Measurements from ENCODE around the gene SPAG17. TPM values are rescaled to one million over a fixed set of nuclear protein-coding genes. Genes with fewer than 3 reads are reported as not detected.
"Not testable (repeated sequence)": the region's sequence is repeated elsewhere in the genome, so short reads cannot be mapped to it uniquely, and the experiment has no call there.

SPAG17 gene
- total and polyA plus RNA-seq, 2 of the 13 experiments (the other 11 are each of a cell fraction or from before 2014, with no cell fraction given) = not detected

DNA sequence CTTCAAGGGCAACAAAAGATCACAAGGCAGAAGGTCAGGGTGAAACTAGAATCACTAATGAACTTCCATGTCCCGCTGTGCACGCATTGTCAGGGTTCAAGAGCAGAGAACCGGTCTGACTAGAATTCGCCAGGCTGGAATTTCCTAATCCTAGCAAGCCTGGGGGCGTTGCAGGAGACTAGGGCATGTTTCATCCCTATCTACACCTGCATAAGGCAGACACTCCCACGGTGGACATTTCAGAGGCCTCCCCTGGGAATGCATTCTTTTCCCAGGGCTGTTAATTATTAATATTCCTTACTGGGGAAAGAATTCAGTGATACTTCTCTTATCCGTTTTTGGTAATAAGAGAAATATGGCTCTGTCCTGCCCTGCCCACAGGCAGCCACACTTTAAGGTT lies 262.3 kb downstream of the SPAG17 start:
- DNase-seq (ENCODE audit: low spot score); H3K9ac ChIP-seq (ENCODE audit: insufficient read depth, low read depth, low read length); H3K27ac ChIP-seq (ENCODE audit: extremely low read length, insufficient read depth, low read length); BruUV-seq (replicated peaks); in situ Hi-C loops (cut with HindIII; ENCODE audit: extremely low pct_ligation_motif_present, low pct_unique_long_range_greater_than_20kb); H3K9me3 ChIP-seq (ENCODE audit: low read length); H3K4me3 ChIP-seq (replicated peaks in 1 of 3; ENCODE audit: insufficient read depth in 1 of 3, low read depth in 2 of 3, low read length in 3 of 3); H3K4me2 ChIP-seq (ENCODE audit: low read depth, low read length); H3K27me3 ChIP-seq (ENCODE audit: control insufficient read depth in 1 of 2, insufficient read depth in 2 of 2, low read length in 2 of 2); ATAC-seq; CTCF ChIA-PET (ENCODE audit: low intra/inter-chr PET ratio, low total read pairs); H4K20me1 ChIP-seq (ENCODE audit: insufficient read depth, low read length); H2AFZ ChIP-seq (ENCODE audit: low read length); intact Hi-C loops (cut with micrococcal nuclease; ENCODE audit: unreplicated experiment); POLR2A ChIA-PET; FAIRE-seq: not testable (repeated sequence)
- H3K36me3 ChIP-seq (replicated peaks in 1 of 2; ENCODE audit: control insufficient read depth in 1 of 2, insufficient read depth in 2 of 2, low read length in 2 of 2) = peaks cover 3 to 16% of the 10 kb centered on the region in 2 experiments; a peak in 4 of 5 replicates
- peaks cover 32% of the 10 kb centered on the region for H3K79me2 ChIP-seq (ENCODE audit: insufficient read depth, low read length)
- 78% methylated on average over 3 of the region's 7 CpGs for WGBS (ENCODE audit: low lambda C conversion rate)
- H3K4me1 ChIP-seq (ENCODE audit: insufficient read depth, low read length) = peaks cover 15% of the 10 kb centered on the region
- TF ChIP-seq SETDB1 (CRISPR knock-in tag; IDR thresholded peaks at IDR 0.05; ENCODE audit: borderline replicate concordance) = peak; percentile 59; the same call in 1 of the 2 replicates

DNA sequence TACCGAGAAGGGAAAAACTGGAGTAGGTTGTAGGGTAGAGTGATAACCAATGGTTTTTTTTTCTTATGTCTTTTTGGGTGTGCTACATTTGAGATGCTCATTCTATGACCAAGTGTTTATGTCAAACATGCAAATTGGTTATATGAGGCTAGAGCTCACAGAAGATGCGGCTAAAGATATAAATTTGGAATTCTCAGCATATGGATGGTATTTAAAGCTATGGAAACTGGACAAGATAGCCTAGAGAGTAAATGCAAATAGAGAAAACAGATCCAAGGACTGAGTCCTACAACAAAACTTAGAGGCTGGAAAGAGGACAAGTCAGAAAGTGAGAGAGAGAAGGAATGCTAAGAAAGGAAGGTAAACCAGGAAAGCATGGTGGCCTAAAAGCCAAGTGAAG lies 263.0 kb downstream of the SPAG17 start:
- Histone ChIP-seq H3K27ac (ENCODE audit: extremely low read length, insufficient read depth, low read length) (no peak overlapping the region), H2AFZ (ENCODE audit: low read length) (no peak overlapping the region), H3K79me2 (ENCODE audit: insufficient read depth, low read length) (peaks cover 24% of the 10 kb centered on the region), H3K4me1 (ENCODE audit: insufficient read depth, low read length) (peaks cover 8% of the 10 kb centered on the region), H3K36me3 (replicated peaks in 1 of 2; ENCODE audit: control insufficient read depth in 1 of 2, insufficient read depth in 2 of 2, low read length in 2 of 2) (peaks cover 3 to 20% of the 10 kb centered on the region in 2 experiments; a peak in 4 of 5 replicates), H3K4me3 (replicated peaks in 1 of 3; ENCODE audit: insufficient read depth in 1 of 3, low read depth in 2 of 3, low read length in 3 of 3) (no peak overlapping the region), H3K9ac (ENCODE audit: insufficient read depth, low read depth, low read length) (no peak overlapping the region), H4K20me1 (ENCODE audit: insufficient read depth, low read length) (no peaks in the 10 kb centered on the region), H3K4me2 (ENCODE audit: low read depth, low read length) (no peak overlapping the region), H3K9me3 (ENCODE audit: low read length) (no peaks in the 10 kb centered on the region), H3K27me3 (ENCODE audit: control insufficient read depth in 1 of 2, insufficient read depth in 2 of 2, low read length in 2 of 2) (no peaks in the 10 kb centered on the region)
- CTCF ChIA-PET (ENCODE audit: low intra/inter-chr PET ratio, low total read pairs) = no interaction called here
- ATAC-seq = no peak
- POLR2A ChIA-PET = no interaction called here
- TF ChIP-seq, protein P1, sequence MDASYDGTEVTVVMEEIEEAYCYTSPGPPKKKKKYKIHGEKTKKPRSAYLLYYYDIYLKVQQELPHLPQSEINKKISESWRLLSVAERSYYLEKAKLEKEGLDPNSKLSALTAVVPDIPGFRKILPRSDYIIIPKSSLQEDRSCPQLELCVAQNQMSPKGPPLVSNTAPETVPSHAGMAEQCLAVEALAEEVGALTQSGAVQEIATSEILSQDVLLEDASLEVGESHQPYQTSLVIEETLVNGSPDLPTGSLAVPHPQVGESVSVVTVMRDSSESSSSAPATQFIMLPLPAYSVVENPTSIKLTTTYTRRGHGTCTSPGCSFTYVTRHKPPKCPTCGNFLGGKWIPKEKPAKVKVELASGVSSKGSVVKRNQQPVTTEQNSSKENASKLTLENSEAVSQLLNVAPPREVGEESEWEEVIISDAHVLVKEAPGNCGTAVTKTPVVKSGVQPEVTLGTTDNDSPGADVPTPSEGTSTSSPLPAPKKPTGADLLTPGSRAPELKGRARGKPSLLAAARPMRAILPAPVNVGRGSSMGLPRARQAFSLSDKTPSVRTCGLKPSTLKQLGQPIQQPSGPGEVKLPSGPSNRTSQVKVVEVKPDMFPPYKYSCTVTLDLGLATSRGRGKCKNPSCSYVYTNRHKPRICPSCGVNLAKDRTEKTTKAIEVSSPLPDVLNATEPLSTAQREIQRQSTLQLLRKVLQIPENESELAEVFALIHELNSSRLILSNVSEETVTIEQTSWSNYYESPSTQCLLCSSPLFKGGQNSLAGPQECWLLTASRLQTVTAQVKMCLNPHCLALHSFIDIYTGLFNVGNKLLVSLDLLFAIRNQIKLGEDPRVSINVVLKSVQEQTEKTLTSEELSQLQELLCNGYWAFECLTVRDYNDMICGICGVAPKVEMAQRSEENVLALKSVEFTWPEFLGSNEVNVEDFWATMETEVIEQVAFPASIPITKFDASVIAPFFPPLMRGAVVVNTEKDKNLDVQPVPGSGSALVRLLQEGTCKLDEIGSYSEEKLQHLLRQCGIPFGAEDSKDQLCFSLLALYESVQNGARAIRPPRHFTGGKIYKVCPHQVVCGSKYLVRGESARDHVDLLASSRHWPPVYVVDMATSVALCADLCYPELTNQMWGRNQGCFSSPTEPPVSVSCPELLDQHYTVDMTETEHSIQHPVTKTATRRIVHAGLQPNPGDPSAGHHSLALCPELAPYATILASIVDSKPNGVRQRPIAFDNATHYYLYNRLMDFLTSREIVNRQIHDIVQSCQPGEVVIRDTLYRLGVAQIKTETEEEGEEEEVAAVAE (CRISPR knock-in tag; IDR thresholded peaks at IDR 0.05; ENCODE audit: borderline replicate concordance) = no peak
- TF ChIP-seq GTF2F1 (IDR thresholded peaks at IDR 0.05; ENCODE audit: low read length) (no peak), ZFP36 (IDR thresholded peaks at IDR 0.05; ENCODE audit: borderline replicate concordance, low read depth, low read length, partially characterized antibody) (no peak), MTF2 (CRISPR knock-in tag; IDR thresholded peaks at IDR 0.05; ENCODE audit: borderline replicate concordance) (no peak), ZNF629 (CRISPR knock-in tag; conservative IDR thresholded peaks at IDR 0.05) (no peak)
- TF ChIP-seq, protein P2, sequence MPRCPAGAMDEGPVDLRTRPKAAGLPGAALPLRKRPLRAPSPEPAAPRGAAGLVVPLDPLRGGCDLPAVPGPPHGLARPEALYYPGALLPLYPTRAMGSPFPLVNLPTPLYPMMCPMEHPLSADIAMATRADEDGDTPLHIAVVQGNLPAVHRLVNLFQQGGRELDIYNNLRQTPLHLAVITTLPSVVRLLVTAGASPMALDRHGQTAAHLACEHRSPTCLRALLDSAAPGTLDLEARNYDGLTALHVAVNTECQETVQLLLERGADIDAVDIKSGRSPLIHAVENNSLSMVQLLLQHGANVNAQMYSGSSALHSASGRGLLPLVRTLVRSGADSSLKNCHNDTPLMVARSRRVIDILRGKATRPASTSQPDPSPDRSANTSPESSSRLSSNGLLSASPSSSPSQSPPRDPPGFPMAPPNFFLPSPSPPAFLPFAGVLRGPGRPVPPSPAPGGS (CRISPR knock-in tag; IDR thresholded peaks at IDR 0.05) = no peak
- 97% methylated on average over 2 of the region's 2 CpGs for WGBS (ENCODE audit: low lambda C conversion rate)
- intact Hi-C loops (cut with micrococcal nuclease; ENCODE audit: unreplicated experiment) = no loop called here
- FAIRE-seq = no peak
- BruUV-seq (replicated peaks) = no TSS peak
- in situ Hi-C loops (cut with HindIII; ENCODE audit: extremely low pct_ligation_motif_present, low pct_unique_long_range_greater_than_20kb) = no loop called here
- DNase-seq (ENCODE audit: low spot score) = no peak
